ENCODE data around the gene CFAP91. TPM values are rescaled to one million over a fixed set of nuclear protein-coding genes. Genes with fewer than 3 reads are reported as not detected.

The CFAP91 gene
- total and polyA plus RNA-seq, 2 donors (not counting 3 experiments of a cell fraction or from before 2014, with no cell fraction given): 0.40 to 0.54 TPM

GRCh38 chr3:119664370-119664769 lies 38.5 kb upstream of the CFAP91 start:
- Histone ChIP-seq H3K27me3 (ENCODE audit: control insufficient read depth in 2 of 2, insufficient read depth in 2 of 2, low read length in 2 of 2) (no peaks in the 10 kb centered on the region), H3K4me2 (ENCODE audit: insufficient read depth, low read length) (no peak overlapping the region), H2AFZ (ENCODE audit: low read depth, low read length) (no peak overlapping the region), H4K20me1 (replicated peaks; ENCODE audit: control insufficient read depth, extremely low read depth, insufficient read depth, low read length) (no peaks in the 10 kb centered on the region), H3K9me3 (replicated peaks; ENCODE audit: control insufficient read depth, insufficient read depth, low read length) (no peaks in the 10 kb centered on the region), H3K79me2 (ENCODE audit: control insufficient read depth, insufficient read depth, low read length) (no peaks in the 10 kb centered on the region), H3K4me3 (replicated peaks in 1 of 3; ENCODE audit: insufficient read depth in 1 of 3, low read depth in 1 of 3, low read length in 3 of 3) (no peak overlapping the region), H3K4me1 (ENCODE audit: control insufficient read depth, extremely low read depth, insufficient read depth, low read length) (no peaks in the 10 kb centered on the region), H3K36me3 (ENCODE audit: control insufficient read depth in 2 of 2, extremely low read depth in 1 of 2, insufficient read depth in 2 of 2, low read length in 2 of 2) (no peaks in the 10 kb centered on the region), H3K9me1 (replicated peaks; ENCODE audit: control insufficient read depth, extremely low read depth, insufficient read depth, low read length) (no peaks in the 10 kb centered on the region), H3K27ac (ENCODE audit: insufficient read depth, low read depth, low read length) (no peak overlapping the region), H3K9ac (replicated peaks; ENCODE audit: extremely low read depth, insufficient read depth, low read length) (no peak overlapping the region)
- DNase-seq (ENCODE audit: low read depth, low spot score): no peak
- ChIA-PET CTCF (interaction anchor here (1.0 to 2.0 kb wide), 4 partner anchors 9 to 140 kb away, joined by 3 to 6 read pairs (median 4); no protein-coding TSS in a partner anchor), POLR2A (no interaction called here)
- dilution Hi-C loops (cut with MboI; ENCODE audit: extremely low pct_ligation_motif_present, low sequenced_read_pairs) (no loop called here), intact Hi-C loops (cut with micrococcal nuclease) (no loop called here)
- BruUV-seq (replicated peaks): no TSS peak
- TF ChIP-seq MYC (IDR thresholded peaks at IDR 0.05; ENCODE audit: low read depth, low read length): no peak
- no peak for TF ChIP-seq GATA2 (IDR thresholded peaks at IDR 0.05; ENCODE audit: insufficient read depth, insufficient read length, low read depth, low read length)
- TF ChIP-seq POLR2A (IDR thresholded peaks at IDR 0.05; ENCODE audit: low read depth, low read length): no peak
- no peak for TF ChIP-seq FOS (IDR thresholded peaks at IDR 0.05; ENCODE audit: borderline replicate concordance, insufficient read depth, low read length)
- no peak for TF ChIP-seq EZH2 (IDR thresholded peaks at IDR 0.05; ENCODE audit: borderline replicate concordance, low read depth, low read length, severe bottlenecking)
- TF ChIP-seq POLR2AphosphoS5 (IDR thresholded peaks at IDR 0.05; ENCODE audit: insufficient read depth, low read depth, low read length): no peak
- TF ChIP-seq CTCF (IDR thresholded peaks at IDR 0.05; ENCODE audit: extremely low read depth in 1 of 2, insufficient read depth in 1 of 2, low read depth in 1 of 2, low read length in 2 of 2): no peak
- no peak for TF ChIP-seq MAX (IDR thresholded peaks at IDR 0.05; ENCODE audit: insufficient read depth, insufficient read length)
- TF ChIP-seq JUN (IDR thresholded peaks at IDR 0.05; ENCODE audit: borderline replicate concordance, insufficient read depth, insufficient read length, low read depth): no peak
- FAIRE-seq: no peak

All from endothelial cell of umbilical vein (primary cell).